HG02973 (cell line): ENCODE data around the gene GTPBP1.

Experiments
- ATAC-seq: cut with Tn5 transposase; IDR thresholded peaks from one replicate; pipeline ENCODE4 v1.9.1; 2021; ENCODE audit warnings: moderate library complexity; ENCODE audit not compliant: unreplicated experiment

GTPBP1 gene

DNA sequence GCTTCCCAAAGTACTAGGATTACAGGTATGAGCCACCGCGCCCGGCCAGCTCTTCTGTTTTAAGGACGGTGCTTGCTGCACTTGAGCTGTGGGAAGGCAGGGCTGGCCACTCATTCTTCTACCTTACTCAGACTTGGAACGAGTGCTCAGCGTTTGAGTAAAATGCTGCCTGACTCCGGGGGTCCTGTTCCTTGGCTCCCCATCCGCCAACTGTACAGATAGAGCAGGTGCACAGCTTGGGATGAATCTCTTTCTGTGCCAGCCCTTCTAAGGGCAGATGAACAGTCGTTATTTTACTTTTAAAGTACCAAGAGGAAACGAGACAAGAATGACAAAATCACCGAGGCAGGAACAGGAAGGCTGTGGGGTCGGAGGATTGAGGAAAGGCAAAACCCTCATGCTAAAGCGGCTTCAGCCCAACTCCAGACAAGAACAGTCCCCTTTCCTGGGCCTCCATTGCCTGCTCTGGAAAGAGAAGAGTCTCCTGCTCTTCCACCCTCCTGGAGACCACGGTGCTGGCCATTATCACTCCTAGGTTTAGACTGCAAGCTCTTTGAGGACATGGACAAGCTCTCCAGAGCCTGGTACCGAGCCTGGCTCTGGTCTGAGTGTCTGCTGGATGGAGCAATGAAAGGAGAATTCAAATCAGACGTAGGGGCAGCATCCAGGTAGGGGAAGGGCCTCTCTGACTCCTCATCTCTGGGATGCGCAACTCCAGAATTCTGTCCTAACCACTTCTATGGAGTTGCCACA lies 51.1 kb downstream of the GTPBP1 start:
- ATAC-seq = no peak

DNA sequence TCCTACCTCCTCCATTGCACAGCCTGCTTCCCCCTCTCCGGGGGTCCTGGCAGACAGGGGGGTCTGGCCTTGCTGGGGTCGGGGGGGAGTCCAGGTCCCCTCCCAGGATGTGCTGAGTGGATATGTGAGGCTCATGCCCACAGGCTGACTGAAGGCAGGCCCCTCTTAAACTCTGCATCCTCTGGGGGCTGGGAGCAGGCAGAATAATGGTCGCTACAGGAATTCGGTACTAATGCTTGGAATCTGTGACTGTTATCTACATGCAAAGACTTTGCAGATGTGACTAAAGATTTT lies 51.7 kb downstream of the GTPBP1 start:
- ATAC-seq = no peak

DNA sequence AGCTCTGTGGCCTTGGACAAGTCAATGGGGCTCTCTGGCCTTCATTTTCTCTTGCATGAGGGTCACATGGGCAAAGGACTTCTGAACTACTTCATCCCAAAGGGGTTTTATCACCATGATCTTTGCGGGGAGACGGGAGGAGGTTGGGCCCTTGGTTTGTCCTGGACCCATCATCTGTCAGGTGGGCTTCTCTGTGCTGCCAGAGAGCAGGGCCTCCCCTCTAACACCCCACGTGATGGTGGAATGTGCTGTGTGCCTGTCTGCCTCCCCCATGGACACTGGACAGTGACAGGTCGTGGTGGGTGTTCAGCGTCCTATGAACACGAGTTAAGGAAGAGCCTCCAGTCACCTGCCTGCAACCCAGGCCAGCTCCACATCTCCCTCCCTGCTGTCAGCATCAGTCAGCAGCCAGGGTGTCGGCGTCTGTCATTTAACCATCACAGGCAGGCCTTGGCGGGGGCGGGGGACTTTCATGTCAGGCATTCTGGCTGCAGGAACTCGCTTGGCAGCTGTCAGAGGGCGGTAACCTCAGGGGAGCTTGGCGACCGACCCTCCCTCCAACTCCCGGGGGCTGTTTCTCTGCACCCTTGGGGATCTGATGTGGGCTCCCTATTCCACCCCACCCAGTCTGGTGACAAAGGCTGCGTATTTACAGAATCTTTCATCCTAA lies 52.7 kb downstream of the GTPBP1 start:
- no peak for ATAC-seq

DNA sequence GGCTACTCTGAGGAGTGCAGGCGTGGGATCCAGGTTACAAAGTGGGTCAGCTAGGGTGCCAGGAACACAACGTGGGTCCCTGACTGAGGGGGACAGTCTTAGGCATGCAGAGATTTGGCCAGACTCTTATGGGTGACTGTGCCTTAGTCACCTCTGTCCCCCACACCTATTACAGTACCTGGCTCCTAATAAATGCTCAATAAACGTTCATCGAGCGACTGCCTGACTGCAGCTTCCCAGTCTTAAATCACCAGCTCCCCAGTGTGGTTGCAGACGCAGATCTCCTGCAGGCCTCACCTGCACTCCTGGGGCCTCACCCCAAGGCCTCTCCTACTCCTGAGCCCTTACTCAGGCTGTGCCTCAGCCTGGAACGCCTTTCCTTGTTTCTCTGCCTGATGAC lies 53.3 kb downstream of the GTPBP1 start:
- no peak for ATAC-seq

DNA sequence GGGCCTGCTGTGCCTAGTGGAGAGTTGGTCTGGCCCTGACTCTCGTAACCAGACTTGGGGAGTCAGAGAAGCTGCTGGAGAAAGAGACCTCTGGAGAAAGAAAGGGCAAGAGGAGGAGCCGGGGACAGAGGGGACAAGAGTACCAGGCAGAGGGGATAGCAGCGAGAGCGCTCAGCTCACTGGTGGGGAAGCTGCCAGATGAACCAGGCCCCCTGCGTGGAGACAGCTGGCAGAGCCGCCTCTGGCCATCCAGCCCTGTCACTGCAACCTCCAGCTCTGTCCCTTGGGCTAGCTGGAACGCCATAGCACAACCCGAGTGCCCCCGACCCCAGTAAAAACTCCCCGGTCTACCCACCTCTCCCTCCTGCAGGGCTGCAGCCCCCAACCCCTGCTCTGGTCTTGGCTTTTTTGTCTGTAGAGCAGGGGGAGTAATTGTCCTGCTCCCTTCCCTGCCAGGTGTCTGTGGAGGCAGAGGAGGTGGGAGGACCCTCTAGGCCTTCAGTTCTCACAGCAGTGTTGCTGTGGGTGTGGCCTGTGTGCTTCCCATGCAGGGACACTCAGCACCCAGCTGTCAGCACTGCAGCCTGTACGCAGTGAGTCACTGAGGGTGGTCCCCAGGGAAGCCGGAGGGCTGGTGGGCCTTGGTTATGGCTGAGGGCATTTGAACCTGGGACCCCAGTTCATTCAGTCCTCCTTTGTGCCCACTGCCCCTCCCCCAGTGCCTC lies 54.9 kb downstream of the GTPBP1 start:
- ATAC-seq = no peak

DNA sequence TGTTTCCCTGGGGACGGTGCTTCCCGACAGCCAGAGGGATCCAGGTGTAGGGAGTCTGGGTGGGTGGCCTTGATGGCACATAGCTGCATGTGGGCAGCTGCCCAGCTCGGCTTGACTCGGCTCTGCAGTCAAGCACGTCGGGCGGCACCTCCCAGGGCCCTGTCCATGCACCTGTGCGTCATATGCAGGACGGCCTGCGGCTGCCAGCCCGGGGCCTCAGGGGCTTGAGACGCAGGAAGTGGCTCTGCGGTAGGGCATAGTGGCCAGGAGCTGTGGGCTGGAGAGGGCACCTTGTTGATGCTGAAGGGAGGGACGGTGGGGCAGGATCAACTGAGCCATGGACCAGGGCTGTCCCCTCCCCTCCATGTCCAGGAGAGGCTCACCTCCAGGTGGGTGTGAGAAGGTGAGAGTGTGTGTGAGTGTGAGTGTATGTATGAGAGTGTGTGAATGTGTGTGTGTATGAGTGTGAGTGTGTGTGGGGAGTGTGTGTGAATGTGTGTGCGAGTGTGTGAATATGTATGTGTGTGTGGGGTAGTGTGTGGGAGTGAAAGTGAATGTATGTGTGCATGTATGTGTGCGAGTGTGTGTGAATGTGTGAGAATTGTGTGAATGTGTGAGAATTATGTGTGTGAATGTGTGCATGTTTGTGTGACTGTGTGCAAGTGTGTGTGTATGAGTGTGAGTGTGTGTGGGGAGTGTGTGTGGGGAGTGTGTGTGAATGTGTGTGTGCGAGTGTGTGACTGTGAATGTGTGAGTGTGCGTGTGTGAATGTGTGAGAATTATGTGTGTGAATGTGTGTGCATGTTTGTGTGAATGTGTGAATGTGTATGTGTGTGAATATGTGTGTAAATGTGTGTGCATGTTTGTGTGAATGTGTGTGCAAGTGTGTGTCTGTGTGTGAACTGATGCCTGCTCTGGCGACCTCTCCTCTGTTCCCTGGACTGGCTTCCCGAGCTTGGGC lies 55.7 kb downstream of the GTPBP1 start:
- no peak for ATAC-seq

DNA sequence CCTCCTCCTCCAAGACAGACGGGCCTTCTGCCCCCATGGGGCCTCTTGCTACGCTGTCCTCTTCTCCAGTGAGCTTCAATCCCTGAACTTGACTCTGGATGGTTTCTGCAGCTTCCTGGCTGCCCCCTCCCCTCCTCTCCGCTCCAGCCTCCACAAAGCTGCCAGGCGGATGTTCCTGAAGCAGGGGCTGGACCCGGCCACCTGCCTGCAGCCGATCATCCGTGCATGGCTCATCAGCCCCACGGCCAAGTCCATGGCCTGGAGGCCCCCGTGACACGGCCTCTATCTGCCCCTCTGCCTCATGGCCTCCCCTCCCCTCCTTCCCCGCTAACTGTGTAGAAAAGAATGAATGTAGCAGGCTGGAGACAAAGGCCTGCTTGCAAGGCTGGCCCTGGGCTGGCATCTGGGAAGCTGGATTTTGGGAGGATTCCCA lies 56.8 kb downstream of the GTPBP1 start:
- ATAC-seq = no peak

DNA sequence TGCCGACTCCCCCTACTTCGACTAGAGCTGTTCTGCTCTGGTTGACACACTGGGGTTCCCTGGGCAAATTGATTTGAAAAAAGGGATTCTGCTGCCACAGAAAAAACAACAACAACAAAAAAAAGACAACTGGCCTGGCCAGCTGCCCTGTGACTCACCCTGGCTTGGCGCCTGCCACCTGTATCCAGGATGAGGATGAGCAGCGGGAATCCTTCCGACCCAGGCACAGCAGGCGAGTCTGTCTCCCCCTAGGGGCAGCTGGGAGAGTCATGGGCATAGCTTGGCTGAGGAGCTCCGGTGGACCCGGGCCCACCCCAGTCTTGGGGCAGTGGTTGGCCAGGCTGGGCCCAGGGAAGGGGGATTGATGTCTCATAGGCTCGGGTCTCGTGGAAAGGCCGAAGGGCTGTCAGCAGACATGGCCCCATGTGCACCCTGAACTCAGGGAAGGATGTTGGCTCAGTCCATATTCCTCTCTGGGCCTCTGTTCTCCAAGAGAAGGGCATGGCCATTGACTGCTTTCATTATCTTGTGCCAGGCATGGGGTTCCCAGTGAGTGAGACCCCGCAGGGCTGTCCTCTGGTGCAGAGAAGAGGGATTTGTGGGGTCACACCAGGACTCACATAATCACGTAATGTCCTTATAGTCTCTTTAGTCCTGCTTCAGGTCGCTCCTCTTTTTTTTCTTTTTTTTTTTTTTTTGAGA lies 60.5 kb downstream of the GTPBP1 start:
- ATAC-seq = no peak

DNA sequence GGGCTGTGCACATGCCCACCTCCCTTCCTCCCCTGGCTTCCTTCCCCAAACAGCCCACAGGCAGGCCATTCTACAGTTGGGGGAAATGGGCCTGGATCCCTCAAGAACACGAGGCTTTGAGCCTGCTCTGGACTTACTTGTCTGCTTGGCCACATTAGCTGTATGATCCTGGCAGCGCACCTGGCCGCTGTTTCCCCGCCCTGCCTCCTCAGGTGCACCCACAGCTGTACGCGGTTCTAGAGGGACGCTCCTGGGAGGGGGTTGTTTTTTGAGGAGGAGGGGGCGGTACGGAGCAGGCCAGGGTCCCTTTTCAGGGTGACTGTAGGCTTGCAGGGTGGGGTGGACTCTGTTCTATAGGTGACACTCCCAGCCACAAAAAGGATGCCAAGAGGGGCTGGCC lies 61.6 kb downstream of the GTPBP1 start:
- no peak for ATAC-seq

DNA sequence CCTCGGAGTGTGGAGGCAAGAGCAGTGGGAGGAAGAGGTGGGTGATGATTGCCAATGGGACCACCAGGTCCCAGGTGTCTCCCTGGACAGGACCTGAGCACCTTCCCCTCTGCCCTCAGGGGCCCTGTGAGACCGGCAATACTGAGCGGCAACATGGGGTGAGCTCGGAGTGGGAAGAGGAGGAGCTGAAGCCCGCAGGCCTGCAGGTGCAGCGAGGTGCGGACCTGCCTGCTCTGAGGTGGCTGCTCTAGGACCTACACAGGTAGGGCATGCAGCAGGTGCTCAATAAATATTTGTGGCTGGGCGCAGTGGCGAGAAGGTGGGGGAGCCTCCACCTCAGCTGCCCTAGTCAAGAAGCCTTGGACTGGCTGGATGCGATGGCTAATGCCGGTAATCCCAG lies 62.3 kb downstream of the GTPBP1 start:
- no peak for ATAC-seq

DNA sequence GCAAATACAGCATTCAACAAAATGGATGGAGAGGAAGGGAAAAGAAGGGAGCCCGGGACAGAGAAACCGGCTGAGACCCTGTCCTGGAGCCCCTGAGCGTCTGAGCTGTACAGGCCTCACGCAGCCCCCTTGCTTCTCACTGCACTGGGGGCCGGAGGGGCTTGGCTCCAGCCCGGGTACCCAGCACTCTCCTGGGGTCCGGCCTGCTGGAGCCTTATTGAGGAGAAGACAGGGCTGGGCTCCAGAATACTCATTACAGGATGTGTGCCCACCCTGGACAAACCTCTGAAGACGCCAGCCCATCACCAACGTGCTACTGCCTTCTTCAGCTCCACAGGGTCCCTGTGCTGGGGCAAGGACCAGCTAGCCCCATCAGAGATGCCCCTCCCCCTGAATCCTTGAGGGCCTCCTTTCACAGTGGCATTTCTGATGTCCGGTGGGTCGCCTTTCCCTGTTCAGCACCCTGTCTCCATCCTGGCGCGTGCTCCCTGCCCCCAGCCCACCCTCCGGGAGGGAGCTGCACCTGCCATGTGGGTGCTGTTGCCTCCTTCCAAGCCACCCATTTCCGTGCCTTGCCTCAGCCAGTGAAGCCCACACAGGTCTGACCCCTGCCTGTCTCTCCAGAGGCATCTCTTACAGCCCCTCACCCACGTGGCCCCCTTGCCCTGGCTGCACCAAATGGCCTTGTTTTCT lies 64.7 kb downstream of the GTPBP1 start:
- no peak for ATAC-seq

DNA sequence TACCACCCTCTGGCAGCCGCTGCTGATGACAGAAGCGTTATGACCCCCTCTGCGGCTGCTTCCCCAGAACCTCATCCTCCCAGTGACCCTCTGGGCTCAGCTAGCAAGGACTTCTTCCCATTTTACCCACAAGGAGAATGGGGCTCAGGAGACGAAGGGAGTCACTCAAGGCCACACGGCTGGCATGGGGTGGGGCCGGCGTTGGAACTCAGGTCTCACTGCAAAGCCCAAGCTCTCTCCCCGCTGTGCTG lies 66.8 kb downstream of the GTPBP1 start:
- no peak for ATAC-seq

DNA sequence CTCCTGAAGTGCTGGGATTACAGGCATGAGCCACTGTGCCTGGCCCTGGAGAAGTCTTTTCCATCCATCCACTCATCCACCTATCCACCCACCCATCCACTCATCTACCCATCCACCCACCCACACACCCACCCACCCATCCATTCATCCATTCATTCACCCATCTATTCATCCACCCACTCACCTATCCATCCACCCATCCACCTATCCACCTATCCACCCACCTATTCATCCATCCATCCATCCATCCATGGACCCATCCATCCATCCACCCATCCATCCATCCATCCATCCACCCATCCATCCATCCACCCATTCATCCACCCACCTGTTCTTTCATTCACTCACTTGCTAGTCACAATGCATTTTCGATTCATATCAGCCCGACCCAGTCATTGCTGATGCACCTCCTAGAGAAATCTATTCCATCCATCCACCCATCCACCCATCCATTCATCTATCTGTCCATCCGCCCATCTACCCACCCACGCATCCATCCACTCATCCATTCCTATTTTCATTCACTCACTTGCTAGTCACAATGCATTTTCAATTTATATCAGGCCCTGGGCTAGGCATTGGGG lies 67.7 kb downstream of the GTPBP1 start:
- no peak for ATAC-seq

DNA sequence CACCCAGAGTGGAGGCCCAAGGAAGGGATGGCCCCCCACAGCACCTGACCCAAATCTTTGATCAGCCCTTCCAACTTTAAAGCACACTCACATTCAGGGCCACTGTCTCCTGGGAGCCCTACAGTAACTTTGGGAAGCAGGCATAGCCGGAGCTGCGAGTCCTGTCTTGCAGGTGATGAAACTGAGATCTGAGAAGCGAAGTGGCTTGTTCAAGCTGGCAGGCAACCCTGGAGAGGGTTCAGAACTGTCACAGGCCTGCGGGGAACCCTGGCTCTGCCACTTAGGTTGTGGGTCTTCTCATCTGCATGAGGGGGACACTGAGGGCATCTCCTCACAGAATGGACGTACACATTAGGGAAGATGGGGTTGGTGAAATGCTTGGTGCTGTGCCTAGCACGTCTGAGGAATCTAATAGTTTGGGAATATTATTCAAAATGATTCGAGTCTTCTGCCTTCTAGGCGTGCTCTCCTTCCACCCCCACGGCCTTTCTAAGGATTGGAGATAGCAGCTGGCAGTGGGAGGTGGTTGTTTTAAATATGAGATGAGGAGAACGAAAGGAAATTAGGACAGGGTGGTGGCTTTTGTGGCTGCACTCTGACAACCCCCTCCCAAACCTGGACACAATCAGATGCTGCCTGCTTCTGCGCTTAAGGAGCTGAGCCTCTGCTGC lies 68.9 kb downstream of the GTPBP1 start:
- no peak for ATAC-seq

DNA sequence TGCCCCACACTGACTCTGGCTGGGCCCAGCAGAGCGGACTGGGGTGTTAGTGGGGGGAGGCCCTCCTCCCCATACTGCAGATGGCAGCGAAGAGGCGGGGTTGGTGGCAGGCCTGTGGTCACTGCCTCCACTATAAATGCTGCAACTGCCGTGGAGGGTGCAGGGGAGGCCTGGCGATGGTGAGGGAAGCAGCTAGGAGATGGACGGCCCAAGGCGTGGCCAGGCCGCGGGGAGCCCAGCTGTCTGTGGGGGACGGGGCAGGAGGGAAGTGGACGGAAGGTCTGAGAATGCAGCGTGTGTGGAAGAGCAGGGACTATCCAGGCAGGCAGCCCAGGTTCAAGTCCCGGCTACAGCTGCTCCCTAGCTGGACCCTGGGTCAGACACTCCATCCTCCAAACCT lies 69.9 kb downstream of the GTPBP1 start:
- no peak for ATAC-seq

DNA sequence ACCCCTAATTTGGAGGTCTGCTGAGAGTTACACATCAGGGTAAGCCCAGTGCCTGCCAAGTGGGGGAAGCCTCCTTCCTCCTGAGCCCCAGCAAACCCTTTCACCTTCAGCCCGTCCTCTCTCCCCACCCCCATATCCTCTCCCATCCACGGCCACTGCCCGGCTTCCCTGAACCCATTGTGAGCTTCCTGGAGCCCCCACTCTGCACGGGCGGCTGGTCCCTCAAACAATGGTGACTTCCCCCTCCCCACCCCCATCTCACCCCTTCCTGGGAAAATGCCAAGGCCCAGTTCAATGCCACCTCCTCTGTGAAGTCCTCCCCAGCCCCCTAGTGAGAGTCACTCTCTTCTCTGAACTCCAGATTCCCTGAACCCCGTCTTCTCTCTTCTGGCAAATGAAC lies 70.3 kb downstream of the GTPBP1 start:
- ATAC-seq = no peak

DNA sequence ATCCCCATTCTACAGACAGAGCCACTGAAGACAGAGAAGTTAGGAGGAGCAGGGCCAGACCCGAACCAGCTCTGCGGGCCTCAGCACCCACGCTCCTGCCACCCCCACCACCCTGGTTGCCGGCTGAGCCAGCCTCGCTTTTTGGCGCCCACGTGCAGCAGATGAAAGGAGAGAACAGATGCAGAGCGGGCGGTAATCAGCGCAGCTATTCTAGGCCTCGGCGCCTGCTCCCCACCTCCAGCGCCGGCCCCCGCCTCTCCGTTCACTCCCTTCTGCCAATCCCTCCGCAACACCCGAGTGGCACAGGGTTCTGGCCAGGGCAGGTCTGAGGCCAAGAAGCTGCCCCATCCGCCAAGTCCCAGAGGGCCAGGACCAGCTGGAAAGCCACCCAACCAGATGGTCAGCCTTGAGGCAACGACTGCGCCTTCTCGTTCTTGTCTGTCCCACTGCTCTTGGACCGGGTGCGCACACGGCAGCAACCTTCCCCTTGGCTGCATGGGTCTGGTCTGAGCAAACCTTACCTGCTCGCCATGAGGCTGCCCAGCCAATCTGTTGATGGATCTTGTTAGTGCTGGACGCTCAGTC lies 71.4 kb downstream of the GTPBP1 start:
- no peak for ATAC-seq

DNA sequence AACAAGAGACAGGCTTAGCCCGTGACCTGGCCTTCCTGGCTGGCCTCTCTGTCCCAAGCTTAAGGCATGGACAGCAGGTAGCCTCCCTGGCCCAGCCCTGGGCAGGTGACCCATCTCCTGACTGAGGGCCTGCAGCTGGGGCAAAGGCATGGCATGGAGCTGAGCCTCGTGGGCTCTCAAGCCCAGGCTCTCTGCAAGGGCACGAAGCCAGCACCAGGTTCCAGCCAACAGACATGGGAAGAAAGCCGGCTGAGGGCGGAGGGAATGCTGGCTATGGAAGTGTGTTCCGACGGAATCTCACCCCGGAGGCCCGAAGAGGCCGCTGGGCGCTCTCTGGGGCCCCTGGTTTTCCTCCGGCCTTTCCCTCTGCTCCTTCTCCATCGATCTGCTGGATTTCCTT lies 75.3 kb downstream of the GTPBP1 start:
- ATAC-seq = no peak
